Stomach (tissue), 4 donors: ENCODE data around the gene EEIG1.

Source experiments
- CTCF ChIP-seq, 7 experiments: fragments of 450-650 bp in 4 of 7; fragments of 200-600 bp in 3 of 7; sonication (generic) in 3 of 7; IDR thresholded peaks; one replicate each; pipeline ENCODE4 v1.5.1; 2016 to 2019; ENCODE audit warnings: antibody characterized with exemption in 7 of 7, control low read depth in 2 of 7, mild to moderate bottlenecking in 1 of 7
- EP300 ChIP-seq: sonication (generic); formaldehyde crosslinking; IDR thresholded peaks from one replicate; pipeline ENCODE4 v1.6.1; 2017; ENCODE audit warnings: antibody characterized with exemption
- POLR2A ChIP-seq, 4 donors: fragments of 450-650 bp; IDR thresholded peaks; one replicate each; pipeline ENCODE4 v1.6.1; 2016; ENCODE audit warnings: antibody characterized with exemption in 4 of 4, control low read depth in 2 of 4, mild to moderate bottlenecking in 1 of 4, moderate library complexity in 1 of 4

- TF ChIP-seq CTCF (IDR thresholded peaks at IDR 0.05) (no peak), POLR2A (IDR thresholded peaks at IDR 0.05) (no peak), EP300 (no peak)
These were observed 1.8 kb downstream of the EEIG1 start for GRCh38 chr9:127979015-127979332.
